ENCODE results near the gene BCL7A.

GRCh38 chr12:122001466-122002209 is 20.0 kb upstream of the BCL7A start:
- TF ChIP-seq CTCF (IDR thresholded peaks at IDR 0.05) (no peak), POLR2A (IDR thresholded peaks at IDR 0.05) (no peak)

Measured in heart left ventricle (tissue), 13 donors.